ENCODE measurements around the gene CCDC194. TPM values are rescaled to one million over a fixed set of nuclear protein-coding genes. Genes with fewer than 3 reads are reported as not detected.
A peak's percentile ranks its signal among the peaks of the same experiment; 100 is the strongest.

Gene CCDC194
- 0.37 TPM in 1 of 2 replicates, not detected in the other for total RNA-seq (2022)
- percentile 30 among the genes with signal in this experiment for Bru-seq, nascent RNA
- BruChase-seq, experiment 1, labeled RNA remaining after a 6-hour chase, result percentile 53 among the genes with signal in this experiment
- percentile 44 among the genes with signal in this experiment for BruChase-seq, experiment 2, labeled RNA remaining after a 2-hour chase
- long read RNA-seq, result 0 reads

GRCh38 chr19:17393914-17394313 lies at the start of gene CCDC194:
Gene CCDC194, minus strand, starts transcription at chr19:17394196. Its CDS starts 38 bp downstream, at chr19:17394158.
- DNase-seq (ENCODE audit: unreplicated experiment), result no peak
- POLR2A ChIA-PET, result no interaction called here
- BruUV-seq (replicated peaks), result no TSS peak
- Mint-ChIP-seq H3K9me3 (ENCODE audit: unreplicated experiment) (no peaks in the 10 kb centered on the region), H3K4me3 (ENCODE audit: unreplicated experiment) (peak within 1 kb of the TSS; percentile 57), H3K27ac (ENCODE audit: low read depth, unreplicated experiment) (peak within 1 kb of the TSS; percentile 54), H3K36me3 (ENCODE audit: insufficient read depth, unreplicated experiment) (no peaks in the 10 kb centered on the region), H3K4me1 (ENCODE audit: insufficient read depth, unreplicated experiment) (peaks cover 10% of the 10 kb centered on the region), H3K27me3 (ENCODE audit: insufficient read depth, unreplicated experiment) (no peaks in the 10 kb centered on the region)
- TF ChIP-seq CTCF (IDR thresholded peaks at IDR 0.05; ENCODE audit: unreplicated experiment), result no peak
- CTCF ChIA-PET, result interaction anchor here (0.6 to 3.6 kb wide), 5 partner anchors 8 to 128 kb away, joined by 3 to 32 read pairs (median 3); no protein-coding TSS in a partner anchor
- intact Hi-C loops (cut with micrococcal nuclease), result loop anchor here (10.0 kb wide), 1 partner anchor 461 kb away; the partner anchor contains the start of gene RPL18A

- no peaks in the 10 kb centered on the region for H3K27me3 Mint-ChIP-seq (ENCODE audit: insufficient read depth, unreplicated experiment)
- no peaks in the 10 kb centered on the region for H3K4me1 Mint-ChIP-seq (ENCODE audit: insufficient read depth, unreplicated experiment)
Measured at GRCh38 chr19:17441241-17442021, 47.4 kb upstream of the CCDC194 start.

GRCh38 chr19:17436874-17437267 lies 42.9 kb upstream of the CCDC194 start:
- ChIA-PET POLR2A (no interaction called here), CTCF (interaction anchor here (0.6 to 0.9 kb wide), 2 partner anchors 29 to 51 kb away, joined by 3 to 4 read pairs; no protein-coding TSS in a partner anchor)
- DNase-seq (ENCODE audit: unreplicated experiment), result no peak
- no peaks in the 10 kb centered on the region for H3K27me3 Mint-ChIP-seq (ENCODE audit: insufficient read depth, unreplicated experiment)
- no TSS peak for BruUV-seq (replicated peaks)
- H3K4me3 Mint-ChIP-seq (ENCODE audit: unreplicated experiment), result no peak overlapping the region
- no peaks in the 10 kb centered on the region for H3K4me1 Mint-ChIP-seq (ENCODE audit: insufficient read depth, unreplicated experiment)
- intact Hi-C loops (cut with micrococcal nuclease), result no loop called here
- no peak overlapping the region for H3K27ac Mint-ChIP-seq (ENCODE audit: low read depth, unreplicated experiment)
- no peak for TF ChIP-seq CTCF (IDR thresholded peaks at IDR 0.05; ENCODE audit: unreplicated experiment)
- H3K36me3 Mint-ChIP-seq (ENCODE audit: insufficient read depth, unreplicated experiment), result no peaks in the 10 kb centered on the region
- H3K9me3 Mint-ChIP-seq (ENCODE audit: unreplicated experiment), result no peaks in the 10 kb centered on the region

More at GRCh38 chr19:17441241-17442021, 47.4 kb upstream of the CCDC194 start:
- Mint-ChIP-seq H3K4me3 (ENCODE audit: unreplicated experiment) (no peak overlapping the region), H3K36me3 (ENCODE audit: insufficient read depth, unreplicated experiment) (no peaks in the 10 kb centered on the region), H3K9me3 (ENCODE audit: unreplicated experiment) (no peaks in the 10 kb centered on the region), H3K27ac (ENCODE audit: low read depth, unreplicated experiment) (no peak overlapping the region)
- ChIA-PET CTCF (interaction anchor here (0.5 to 1.7 kb wide), 12 partner anchors 12 to 496 kb away, joined by 3 to 11 read pairs (median 4); partner anchors contain the start of gene MVB12A), POLR2A (no interaction called here)
- intact Hi-C loops (cut with micrococcal nuclease), result no loop called here
- DNase-seq (ENCODE audit: unreplicated experiment), result peak; percentile 23
- BruUV-seq (replicated peaks), result no TSS peak
- TF ChIP-seq CTCF (IDR thresholded peaks at IDR 0.05; ENCODE audit: unreplicated experiment), result peak; percentile 37
